GM12875 (cell line): Measurements from ENCODE around the gene VPS33B.

Source experiments
- H3K4me3 ChIP-seq: one replicate; pipeline ENCODE4 v1.5.1; 2011; ENCODE audit warnings: low read depth, low read length, control low read depth
- CTCF ChIP-seq: IDR thresholded peaks from 2 replicates; pipeline ENCODE4 v1.5.1; 2011; ENCODE audit warnings: low read depth, mild to moderate bottlenecking, control low read depth, inconsistent platforms, low read length, moderate library complexity, borderline replicate concordance; ENCODE audit not compliant: insufficient read depth

VPS33B gene

GRCh38 chr15:91007266-91007665 lies 15.1 kb downstream of the VPS33B start:
- no peak overlapping the region for H3K4me3 ChIP-seq
- no peak for TF ChIP-seq CTCF

GRCh38 chr15:91001209-91001608 lies 21.2 kb downstream of the VPS33B start:
- TF ChIP-seq CTCF = no peak
- H3K4me3 ChIP-seq = no peak overlapping the region

GRCh38 chr15:90998737-90999136 lies 23.7 kb downstream of the VPS33B start:
- no peak overlapping the region for H3K4me3 ChIP-seq
- no peak for TF ChIP-seq CTCF

- TF ChIP-seq CTCF = no peak
- peak within 1 kb of the TSS; percentile 100 for H3K4me3 ChIP-seq
These were observed 27.7 kb downstream of the VPS33B start, which contains the start of gene PRC1 for GRCh38 chr15:90994417-90995311. TSS of gene PRC1 (minus strand) at chr15:90994535. CDS start at chr15:90994417, 118 bp downstream.

GRCh38 chr15:90994059-90994416 lies 28.4 kb downstream of the VPS33B start:
- no peak for TF ChIP-seq CTCF
- H3K4me3 ChIP-seq = peak overlapping the region; percentile 100

GRCh38 chr15:90991587-90992285 lies 30.7 kb downstream of the VPS33B start:
- no peak overlapping the region for H3K4me3 ChIP-seq
- no peak for TF ChIP-seq CTCF
